Measurements from ENCODE around the gene LRPAP1.
"Not testable (repeated sequence)": the region's sequence is repeated elsewhere in the genome, so short reads cannot be mapped to it uniquely, and the experiment has no call there.

Gene LRPAP1

GRCh38 chr4:3465698-3466671 is 66.2 kb downstream of the LRPAP1 start:
- H3K27ac ChIP-seq: no peak overlapping the region
- no peak for DNase-seq (ENCODE audit: low read depth, low spot score)

- no peak for DNase-seq (ENCODE audit: low read depth, low spot score)
- H3K27ac ChIP-seq: no peak overlapping the region
Measured at GRCh38 chr4:3464911-3465697, 67.1 kb downstream of the LRPAP1 start.

- no peak for DNase-seq (ENCODE audit: low read depth, low spot score)
- no peak overlapping the region for H3K27ac ChIP-seq
Measured at GRCh38 chr4:3464349-3464905, 67.8 kb downstream of the LRPAP1 start.

- DNase-seq (ENCODE audit: low read depth, low spot score): no peak
- H3K27ac ChIP-seq: no peak overlapping the region
Measured at GRCh38 chr4:3463556-3464348, 68.5 kb downstream of the LRPAP1 start.

GRCh38 chr4:3462790-3463415 is 69.3 kb downstream of the LRPAP1 start, which contains the start of gene DOK7:
TSS of gene DOK7 (plus strand) at chr4:3463306. CDS start at chr4:3463376, 70 bp downstream.
- DNase-seq (ENCODE audit: low read depth, low spot score): no peak
- no peak within 1 kb of the TSS for H3K27ac ChIP-seq

GRCh38 chr4:3462321-3462789 is 69.9 kb downstream of the LRPAP1 start:
- no peak overlapping the region for H3K27ac ChIP-seq
- no peak for DNase-seq (ENCODE audit: low read depth, low spot score)

GRCh38 chr4:3461515-3462291 is 70.5 kb downstream of the LRPAP1 start:
- H3K27ac ChIP-seq: no peak overlapping the region
- no peak for DNase-seq (ENCODE audit: low read depth, low spot score)

- DNase-seq (ENCODE audit: low read depth, low spot score): no peak
- no peak overlapping the region for H3K27ac ChIP-seq
Measured at GRCh38 chr4:3460926-3461325, 71.3 kb downstream of the LRPAP1 start.

GRCh38 chr4:3459156-3459555 is 73.1 kb downstream of the LRPAP1 start:
- H3K27ac ChIP-seq; DNase-seq (ENCODE audit: low read depth, low spot score): not testable (repeated sequence)

GRCh38 chr4:3458371-3458770 is 73.9 kb downstream of the LRPAP1 start:
- H3K27ac ChIP-seq: no peak overlapping the region
- DNase-seq (ENCODE audit: low read depth, low spot score): no peak

GRCh38 chr4:3455596-3455995 is 76.6 kb downstream of the LRPAP1 start:
- not testable (repeated sequence) for H3K27ac ChIP-seq; DNase-seq (ENCODE audit: low read depth, low spot score)
